GM12878 (cell line): Measurements from ENCODE around the gene TAPT1. TPM values are rescaled to one million over a fixed set of nuclear protein-coding genes. Genes with fewer than 3 reads are reported as not detected.

Source experiments
- ATAC-seq: fragments of 200-7000 bp; cut with Tn5 transposase; 3 replicates; pipeline ENCODE4 v1.9.1; 2020; ENCODE audit warnings: mild to moderate bottlenecking, moderate library complexity
- BruUV-seq: library from RNA; stranded (reverse); fragments of 400-500 nt; replicated peaks from 2 replicates; lab custom pipeline; 2021; lab: Mats Ljungman, UMichigan
- CTCF ChIA-PET: fragments of 300-600 bp; sonication (Branson Sonifier 250); formaldehyde crosslinking; extraction: SDS; loops from one replicate; lab custom pipeline; 2021; ENCODE audit warnings: inconsistent platforms; lab: Yijun Ruan, JAX
- POLR2A ChIA-PET: fragments of 350-600 bp; formaldehyde crosslinking; extraction: SDS; loops from one replicate; lab custom pipeline; 2021; ENCODE audit warnings: inconsistent platforms; lab: Charles Lee
- RAD21 ChIA-PET: fragments of 300-600 bp; sonication (Branson Sonifier 250); formaldehyde crosslinking; loops from one replicate; lab custom pipeline; 2023; ENCODE audit warnings: antibody characterized with exemption; ENCODE audit not compliant: unreplicated experiment; lab: Charles Lee
- SMC1A ChIA-PET: fragments of 300-600 bp; sonication (Branson Sonifier 250); formaldehyde crosslinking; loops from one replicate; lab custom pipeline; 2023; ENCODE audit not compliant: unreplicated experiment, uncharacterized antibody; lab: Charles Lee
- DNase-seq: peaks from one replicate; pipeline ENCODE4 v3.0.0-alpha.2; 2011; ENCODE audit warnings: low read depth, low spot score
- FAIRE-seq: peaks from 3 replicates; lab custom pipeline; 2011; peaks lifted over from hg19 to GRCh38; lab: Jason Lieb, UNC
- H2AFZ ChIP-seq: 2 replicates; pipeline ENCODE4 v1.6.0; 2011; ENCODE audit warnings: low read depth, low read length, control low read depth; ENCODE audit not compliant: control insufficient read depth
- H3K27ac ChIP-seq: 2 replicates; pipeline ENCODE4 v1.5.1; 2011; ENCODE audit warnings: control low read depth; ENCODE audit not compliant: control insufficient read depth, insufficient read depth
- H3K27me3 ChIP-seq, 2 experiments: replicated peaks in 1 of 2; 2 replicates each; pipeline versions ENCODE4 v1.6.0 to v1.6.1; 2011; ENCODE audit warnings: low read length in 1 of 2; ENCODE audit not compliant: control insufficient read depth in 2 of 2, insufficient read depth in 2 of 2
- H3K36me3 ChIP-seq, 2 experiments: 2 replicates each; pipeline ENCODE4 v1.5.1; 2011; ENCODE audit warnings: low read length in 1 of 2; ENCODE audit not compliant: control insufficient read depth in 2 of 2, insufficient read depth in 2 of 2
- H3K4me1 ChIP-seq: 2 replicates; pipeline ENCODE4 v1.6.1; 2011; ENCODE audit warnings: mild to moderate bottlenecking, low read length, moderate library complexity, mixed read lengths; ENCODE audit not compliant: control insufficient read depth, insufficient read depth
- H3K4me2 ChIP-seq: 2 replicates; pipeline ENCODE4 v1.6.0; 2011; ENCODE audit warnings: control low read depth; ENCODE audit not compliant: control insufficient read depth, insufficient read depth
- H3K4me3 ChIP-seq: fragments of 200-600 bp; sonication (generic); 2 replicates; pipeline ENCODE4 v1.5.1; 2016
- H3K79me2 ChIP-seq: 2 replicates; pipeline ENCODE4 v1.6.0; 2011; ENCODE audit warnings: low read length; ENCODE audit not compliant: control insufficient read depth, insufficient read depth
- H3K9ac ChIP-seq: 2 replicates; pipeline ENCODE4 v1.8.0; 2011; ENCODE audit warnings: low read length, control low read depth, mixed read lengths; ENCODE audit not compliant: control insufficient read depth, insufficient read depth
- H3K9me3 ChIP-seq: replicated peaks from 3 replicates; pipeline ENCODE4 v1.5.1; 2011; ENCODE audit warnings: mild to moderate bottlenecking, low read length; ENCODE audit not compliant: control insufficient read depth, insufficient read depth
- H4K20me1 ChIP-seq: 2 replicates; pipeline ENCODE4 v1.6.0; 2011; ENCODE audit not compliant: control insufficient read depth, insufficient read depth
- BCL11A ChIP-seq: IDR thresholded peaks from 2 replicates; pipeline ENCODE4 v1.6.1; 2011; ENCODE audit warnings: low read depth, low read length
- E4F1 ChIP-seq: fragments of 450-650 bp; IDR thresholded peaks from 2 replicates; pipeline ENCODE4 v1.6.1; 2018; ENCODE audit warnings: borderline replicate concordance, mild to moderate bottlenecking; ENCODE audit not compliant: partially characterized antibody
- FOXM1 ChIP-seq: IDR thresholded peaks from 2 replicates; pipeline ENCODE4 v1.6.1; 2012; ENCODE audit warnings: low read depth, mild to moderate bottlenecking, inconsistent platforms, low read length, moderate library complexity
- GATAD2B ChIP-seq: fragments of 450-650 bp; conservative IDR thresholded peaks from 2 replicates; pipeline ENCODE4 v1.6.1; 2017; ENCODE audit warnings: low read depth, mild to moderate bottlenecking, moderate library complexity
- HCFC1 ChIP-seq: fragments of 150-350 bp; IDR thresholded peaks from 2 replicates; pipeline ENCODE4 v1.6.1; 2014; ENCODE audit warnings: low read length
- KLF5 ChIP-seq: fragments of 450-650 bp; IDR thresholded peaks from 2 replicates; pipeline ENCODE4 v1.6.1; 2014; ENCODE audit warnings: mild to moderate bottlenecking; ENCODE audit not compliant: partially characterized antibody
- MAX ChIP-seq: IDR thresholded peaks from 2 replicates; pipeline ENCODE4 v1.6.1; 2012; ENCODE audit warnings: low read depth, low read length, improper control_type of control experiment
- MTA3 ChIP-seq: IDR thresholded peaks from 2 replicates; pipeline ENCODE4 v1.6.1; 2012; ENCODE audit warnings: low read length, inconsistent platforms, borderline replicate concordance
- SMC3 ChIP-seq: IDR thresholded peaks from 2 replicates; pipeline ENCODE4 v1.6.1; 2011; ENCODE audit warnings: low read length, improper control_type of control experiment, borderline replicate concordance
- TAF1 ChIP-seq: IDR thresholded peaks from 2 replicates; pipeline ENCODE4 v1.6.1; 2011; ENCODE audit warnings: mild to moderate bottlenecking, low read depth, low read length, borderline replicate concordance
- ZNF622 ChIP-seq: fragments of 450-650 bp; IDR thresholded peaks from 2 replicates; pipeline ENCODE4 v1.6.1; 2017; ENCODE audit warnings: mild to moderate bottlenecking, inconsistent platforms
- WGBS: methylation state at CpG from one replicate; pipeline ENCODE4 v1.1.6; 2016; ENCODE audit warnings: low lambda C conversion rate; ENCODE audit not compliant: insufficient replicate concordance, insufficient coverage; ENCODE audit errors: missing lambda C conversion rate; 5-methylcytosine and 5-hydroxymethylcytosine counted together
- in situ Hi-C: fragments of 300-500 bp; cut with MboI; formaldehyde crosslinking; loops from 9 replicates; pipeline ENCODE4 v1.14.3; 2018; ENCODE audit warnings: mixed read lengths
- intact Hi-C: fragments of 100-400 bp; cut with micrococcal nuclease; formaldehyde crosslinking; loops from one replicate; pipeline ENCODE4 v1.14.2; 2022; ENCODE audit not compliant: unreplicated experiment
- polyA plus RNA-seq, 11 experiments: library from polyadenylated mRNA; depleted of rRNA in 4 of 11; unstranded in 6 of 11; stranded (reverse) in 5 of 11; fragments of >200 nt; fragmentation: Nextera tagmentation in 4 of 11; fragmentation: Illumina TruSeq in 1 of 11; extraction: Ambion mirVana in 4 of 11; extraction: Trizol in 1 of 11; gene quantifications; 1 replicate in 1 of 11; 2 replicates in 10 of 11; pipeline versions ENCODE4 v1.2.1 to v1.2.3, GENCODE V29; 2011 to 2016; ENCODE audit warnings: inconsistent platforms in 2 of 11, missing spikeins in 2 of 11, low read depth in 1 of 11
- total RNA-seq, 4 experiments: library from RNA; depleted of rRNA in 3 of 4; stranded (reverse); fragments of >200 nt in 3 of 4; fragmentation: Illumina TruSeq in 1 of 4; extraction: Trizol in 1 of 4; gene quantifications; 2 replicates each; pipeline versions ENCODE4 v1.2.1 to v1.2.3, GENCODE V29; 2013 to 2021
- TF ChIP-seq, protein P1 (sequence below): fragments of 450-650 bp; IDR thresholded peaks from 2 replicates; pipeline ENCODE4 v1.6.1; 2016; ENCODE audit warnings: mild to moderate bottlenecking
- TF ChIP-seq, protein P2 (sequence below): IDR thresholded peaks from 2 replicates; pipeline ENCODE4 v1.6.1; 2012; ENCODE audit warnings: mild to moderate bottlenecking, low read depth, low read length

Gene TAPT1
- total and polyA plus RNA-seq, 10 of the 15 experiments (the other 5 are each of a cell fraction or from before 2014, with no cell fraction given) = 0.91 to 23.3 (median 9.5) TPM

DNA sequence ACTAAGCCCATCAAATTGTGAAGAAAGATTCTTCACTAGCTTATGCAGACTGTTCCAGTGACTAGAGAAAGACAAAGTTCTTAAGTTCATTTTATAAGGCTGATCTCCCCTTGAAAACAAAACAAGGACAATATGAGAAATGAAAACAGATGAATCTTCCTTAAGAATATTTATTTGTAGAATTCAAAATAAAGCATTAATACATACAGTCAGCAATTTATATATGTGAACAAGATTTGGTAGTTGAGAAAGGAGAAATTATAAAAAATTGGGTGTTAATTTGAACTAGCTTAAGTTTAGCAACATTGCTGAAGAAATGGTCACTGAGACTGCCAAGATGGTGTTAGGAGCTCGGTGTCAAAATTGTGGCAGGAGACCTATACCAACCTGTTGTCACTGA is 41.4 kb upstream of the TAPT1 start:
- H2AFZ ChIP-seq = no peak overlapping the region
- DNase-seq (no peak), FAIRE-seq (no peak), ATAC-seq (no peak)
- H3K27me3 ChIP-seq = no peaks in the 10 kb centered on the region
- no peak for TF ChIP-seq TAF1
- no peak for TF ChIP-seq FOXM1
- TF ChIP-seq KLF5 = no peak
- no peak for TF ChIP-seq MAX
- no peak for TF ChIP-seq SMC3
- no peak for TF ChIP-seq HCFC1
- TF ChIP-seq, protein P1, sequence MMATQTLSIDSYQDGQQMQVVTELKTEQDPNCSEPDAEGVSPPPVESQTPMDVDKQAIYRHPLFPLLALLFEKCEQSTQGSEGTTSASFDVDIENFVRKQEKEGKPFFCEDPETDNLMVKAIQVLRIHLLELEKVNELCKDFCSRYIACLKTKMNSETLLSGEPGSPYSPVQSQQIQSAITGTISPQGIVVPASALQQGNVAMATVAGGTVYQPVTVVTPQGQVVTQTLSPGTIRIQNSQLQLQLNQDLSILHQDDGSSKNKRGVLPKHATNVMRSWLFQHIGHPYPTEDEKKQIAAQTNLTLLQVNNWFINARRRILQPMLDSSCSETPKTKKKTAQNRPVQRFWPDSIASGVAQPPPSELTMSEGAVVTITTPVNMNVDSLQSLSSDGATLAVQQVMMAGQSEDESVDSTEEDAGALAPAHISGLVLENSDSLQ = no peak
- no peak for TF ChIP-seq GATAD2B
- no peak for TF ChIP-seq E4F1
- no peak for TF ChIP-seq MTA3
- TF ChIP-seq ZNF622 = no peak
- TF ChIP-seq BCL11A = no peak
- TF ChIP-seq, protein P2, sequence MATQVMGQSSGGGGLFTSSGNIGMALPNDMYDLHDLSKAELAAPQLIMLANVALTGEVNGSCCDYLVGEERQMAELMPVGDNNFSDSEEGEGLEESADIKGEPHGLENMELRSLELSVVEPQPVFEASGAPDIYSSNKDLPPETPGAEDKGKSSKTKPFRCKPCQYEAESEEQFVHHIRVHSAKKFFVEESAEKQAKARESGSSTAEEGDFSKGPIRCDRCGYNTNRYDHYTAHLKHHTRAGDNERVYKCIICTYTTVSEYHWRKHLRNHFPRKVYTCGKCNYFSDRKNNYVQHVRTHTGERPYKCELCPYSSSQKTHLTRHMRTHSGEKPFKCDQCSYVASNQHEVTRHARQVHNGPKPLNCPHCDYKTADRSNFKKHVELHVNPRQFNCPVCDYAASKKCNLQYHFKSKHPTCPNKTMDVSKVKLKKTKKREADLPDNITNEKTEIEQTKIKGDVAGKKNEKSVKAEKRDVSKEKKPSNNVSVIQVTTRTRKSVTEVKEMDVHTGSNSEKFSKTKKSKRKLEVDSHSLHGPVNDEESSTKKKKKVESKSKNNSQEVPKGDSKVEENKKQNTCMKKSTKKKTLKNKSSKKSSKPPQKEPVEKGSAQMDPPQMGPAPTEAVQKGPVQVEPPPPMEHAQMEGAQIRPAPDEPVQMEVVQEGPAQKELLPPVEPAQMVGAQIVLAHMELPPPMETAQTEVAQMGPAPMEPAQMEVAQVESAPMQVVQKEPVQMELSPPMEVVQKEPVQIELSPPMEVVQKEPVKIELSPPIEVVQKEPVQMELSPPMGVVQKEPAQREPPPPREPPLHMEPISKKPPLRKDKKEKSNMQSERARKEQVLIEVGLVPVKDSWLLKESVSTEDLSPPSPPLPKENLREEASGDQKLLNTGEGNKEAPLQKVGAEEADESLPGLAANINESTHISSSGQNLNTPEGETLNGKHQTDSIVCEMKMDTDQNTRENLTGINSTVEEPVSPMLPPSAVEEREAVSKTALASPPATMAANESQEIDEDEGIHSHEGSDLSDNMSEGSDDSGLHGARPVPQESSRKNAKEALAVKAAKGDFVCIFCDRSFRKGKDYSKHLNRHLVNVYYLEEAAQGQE = no peak
- intact Hi-C loops = no loop called here
- H3K9me3 ChIP-seq = no peaks in the 10 kb centered on the region
- no TSS peak for BruUV-seq
- ChIA-PET POLR2A (no interaction called here), RAD21 (interaction anchor here (0.6 kb wide), 1 partner anchor 1185 kb away, joined by 4 read pairs; no protein-coding TSS in a partner anchor), CTCF (interaction anchor here (1.2 to 5.7 kb wide), 4 partner anchors 62 to 303 kb away, joined by 3 to 53 read pairs (median 6); no protein-coding TSS in a partner anchor), SMC1A (interaction anchor here (0.8 to 1.3 kb wide), 2 partner anchors 39 to 65 kb away, joined by 3 read pairs; no protein-coding TSS in a partner anchor)
- no peaks in the 10 kb centered on the region for H3K36me3 ChIP-seq
- no peaks in the 10 kb centered on the region for H3K4me1 ChIP-seq
- no peaks in the 10 kb centered on the region for H4K20me1 ChIP-seq
- in situ Hi-C loops = loop anchor here (5.0 kb wide), 1 partner anchor 230 kb away; no protein-coding TSS in a partner anchor
- no peak overlapping the region for H3K4me3 ChIP-seq
- no peak overlapping the region for H3K27ac ChIP-seq
- H3K79me2 ChIP-seq = no peaks in the 10 kb centered on the region
- no peak overlapping the region for H3K9ac ChIP-seq
- H3K4me2 ChIP-seq = no peak overlapping the region
- whole genome bisulfite sequencing = 20% methylated on average over 1 of the region's 1 CpG
